Stomach (tissue), 4 donors: ENCODE data around the gene ATP6V0E2.
"Not testable (repeated sequence)": the region's sequence is repeated elsewhere in the genome, so short reads cannot be mapped to it uniquely, and the experiment has no call there.

Source experiments
- POLR2AphosphoS5 ChIP-seq, 3 donors: sonication (generic); formaldehyde crosslinking; IDR thresholded peaks; one replicate each; pipeline ENCODE4 v1.6.1; 2016; ENCODE audit warnings: antibody characterized with exemption in 3 of 3
- TF ChIP-seq, protein P1 (sequence below), 7 experiments: fragments of 450-650 bp in 4 of 7; fragments of 200-600 bp in 3 of 7; sonication (generic) in 3 of 7; IDR thresholded peaks; one replicate each; pipeline ENCODE4 v1.5.1; 2016 to 2019; ENCODE audit warnings: antibody characterized with exemption in 7 of 7, control low read depth in 2 of 7, mild to moderate bottlenecking in 1 of 7

DNA sequence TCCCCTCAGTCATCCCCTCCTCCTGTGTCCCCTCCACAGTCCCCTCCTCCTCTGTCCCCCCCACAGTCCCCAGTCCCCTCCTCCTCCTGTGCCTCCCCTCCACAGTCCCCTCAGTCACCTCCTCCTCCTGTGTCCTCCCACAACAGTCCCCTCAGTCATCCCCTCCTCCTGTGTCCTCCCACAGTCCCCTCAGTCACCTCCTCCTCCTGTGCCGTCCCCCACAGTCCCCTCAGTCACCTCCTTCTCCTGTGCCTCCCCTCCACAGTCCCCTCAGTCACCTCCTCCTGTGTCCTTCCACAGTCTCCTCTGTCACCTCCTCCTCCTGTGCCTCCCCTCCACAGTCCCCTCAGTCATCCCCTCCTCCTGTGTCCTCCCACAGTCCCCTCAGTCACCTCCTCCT, 43.2 kb upstream of the ATP6V0E2 start:
- TF ChIP-seq, protein P1, sequence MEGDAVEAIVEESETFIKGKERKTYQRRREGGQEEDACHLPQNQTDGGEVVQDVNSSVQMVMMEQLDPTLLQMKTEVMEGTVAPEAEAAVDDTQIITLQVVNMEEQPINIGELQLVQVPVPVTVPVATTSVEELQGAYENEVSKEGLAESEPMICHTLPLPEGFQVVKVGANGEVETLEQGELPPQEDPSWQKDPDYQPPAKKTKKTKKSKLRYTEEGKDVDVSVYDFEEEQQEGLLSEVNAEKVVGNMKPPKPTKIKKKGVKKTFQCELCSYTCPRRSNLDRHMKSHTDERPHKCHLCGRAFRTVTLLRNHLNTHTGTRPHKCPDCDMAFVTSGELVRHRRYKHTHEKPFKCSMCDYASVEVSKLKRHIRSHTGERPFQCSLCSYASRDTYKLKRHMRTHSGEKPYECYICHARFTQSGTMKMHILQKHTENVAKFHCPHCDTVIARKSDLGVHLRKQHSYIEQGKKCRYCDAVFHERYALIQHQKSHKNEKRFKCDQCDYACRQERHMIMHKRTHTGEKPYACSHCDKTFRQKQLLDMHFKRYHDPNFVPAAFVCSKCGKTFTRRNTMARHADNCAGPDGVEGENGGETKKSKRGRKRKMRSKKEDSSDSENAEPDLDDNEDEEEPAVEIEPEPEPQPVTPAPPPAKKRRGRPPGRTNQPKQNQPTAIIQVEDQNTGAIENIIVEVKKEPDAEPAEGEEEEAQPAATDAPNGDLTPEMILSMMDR (IDR thresholded peaks at IDR 0.05) = not testable (repeated sequence)
- TF ChIP-seq POLR2AphosphoS5 (IDR thresholded peaks at IDR 0.05) = not testable (repeated sequence)
